NCI-H2081 treated with DMSO at 0.1 percent for 48 hours (cell line): Measurements from ENCODE around the gene SAXO1.
"Not testable (repeated sequence)": the region's sequence is repeated elsewhere in the genome, so short reads cannot be mapped to it uniquely, and the experiment has no call there.

Experiments
- DNase-seq: peaks from one replicate; lab custom pipeline; 2025; lab: John Stamatoyannopoulos, UW

The SAXO1 gene

DNA sequence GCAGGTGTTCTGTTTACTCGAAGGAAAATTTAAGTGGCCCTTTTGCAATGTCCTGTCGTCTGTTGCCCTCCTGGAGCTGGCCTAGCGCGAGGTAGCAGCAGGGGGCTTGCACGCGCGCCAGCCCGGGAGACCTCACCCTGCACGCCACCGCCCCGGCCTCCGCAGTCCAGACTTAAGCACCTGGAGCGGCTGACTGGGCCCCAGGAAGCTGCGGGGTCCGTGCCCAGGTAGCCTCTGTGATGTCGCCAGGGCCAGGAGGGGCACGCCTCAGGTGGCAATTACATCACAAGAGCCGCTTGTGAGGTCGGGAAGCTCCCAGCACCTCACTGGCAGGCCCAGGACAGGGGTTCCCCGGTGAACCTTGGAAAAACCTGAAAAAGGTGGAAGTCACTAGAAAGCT, at the start of gene SAXO1:
Gene SAXO1, minus strand, starts transcription at position 195 of the 400 bp plus-strand sequence. CDS start 301 bp downstream, outside the sequence.
- DNase-seq, result no peak

- no peak for DNase-seq
These were observed 41.8 kb upstream of the SAXO1 start for GRCh38 chr9:19074836-19075235.

DNA sequence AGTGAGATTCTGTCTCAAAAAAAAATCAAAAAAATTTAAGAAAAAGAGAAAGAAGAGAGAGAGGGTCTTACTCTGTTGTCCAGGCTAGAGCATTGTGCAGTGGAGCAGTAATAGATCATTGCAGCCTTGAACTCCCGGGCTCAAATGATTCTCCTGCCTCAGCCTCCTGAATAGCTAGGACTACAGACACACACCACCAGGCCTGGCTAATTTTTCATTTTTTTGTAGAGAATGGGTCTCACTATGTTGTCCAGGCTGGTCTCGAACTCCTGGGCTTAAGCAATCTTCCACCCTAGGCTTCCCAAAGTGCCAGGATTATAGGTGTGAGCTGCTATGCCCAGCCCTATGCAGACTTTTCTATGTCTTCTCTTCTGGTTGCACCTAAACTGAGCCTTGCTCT, 41.2 kb upstream of the SAXO1 start:
- DNase-seq, result no peak

DNA sequence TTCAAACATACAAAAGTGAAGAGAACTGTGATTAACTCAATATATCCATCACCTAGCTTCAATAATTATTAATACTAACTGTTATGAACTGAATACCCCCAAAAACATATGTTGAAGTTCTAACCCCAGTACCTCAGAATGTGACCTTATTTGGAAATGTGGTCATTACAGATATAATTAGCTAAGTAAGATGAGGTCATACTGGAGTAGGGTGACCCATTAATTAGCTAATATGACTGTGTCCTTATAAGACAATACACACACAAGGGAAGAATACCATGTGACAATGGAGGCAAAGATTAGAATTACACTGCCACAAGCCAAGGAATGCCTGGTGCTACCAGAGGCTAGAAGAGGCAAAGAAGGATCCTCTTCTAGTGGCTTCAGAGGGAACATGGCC, 24.0 kb upstream of the SAXO1 start:
- DNase-seq, result no peak

- DNase-seq, result no peak
These were observed 17.9 kb upstream of the SAXO1 start for GRCh38 chr9:19050637-19051591.

GRCh38 chr9:19049917-19050636, 17.1 kb upstream of the SAXO1 start:
- no peak for DNase-seq

GRCh38 chr9:19048966-19049916, 16.2 kb upstream of the SAXO1 start, which contains the start of gene RRAGA:
TSS of gene RRAGA (plus strand) at chr9:19049427. CDS start at chr9:19049660, 233 bp downstream.
- DNase-seq, result peak; percentile 85

GRCh38 chr9:19036611-19037010, 3.6 kb upstream of the SAXO1 start:
- DNase-seq, result no peak

DNA sequence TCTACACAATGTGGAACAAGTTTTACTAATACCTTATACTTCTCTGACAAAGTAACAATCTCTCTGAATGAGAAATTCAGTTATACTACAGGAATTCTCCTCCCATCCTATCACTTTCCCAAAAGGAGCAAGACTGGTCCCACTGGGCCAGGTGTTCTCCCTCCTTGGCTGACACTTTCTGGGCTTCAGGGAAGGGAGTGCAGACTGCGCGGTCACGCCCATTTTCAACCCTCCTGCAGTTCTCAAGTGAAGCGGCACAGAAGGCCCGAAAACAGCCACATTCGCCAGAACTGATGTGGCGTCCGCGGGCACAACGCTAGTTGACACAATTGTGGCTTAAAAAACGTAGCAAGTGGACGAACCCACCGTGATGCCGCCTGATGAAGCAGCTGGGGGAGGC, 603 bp downstream of the SAXO1 start:
- DNase-seq, result no peak

DNA sequence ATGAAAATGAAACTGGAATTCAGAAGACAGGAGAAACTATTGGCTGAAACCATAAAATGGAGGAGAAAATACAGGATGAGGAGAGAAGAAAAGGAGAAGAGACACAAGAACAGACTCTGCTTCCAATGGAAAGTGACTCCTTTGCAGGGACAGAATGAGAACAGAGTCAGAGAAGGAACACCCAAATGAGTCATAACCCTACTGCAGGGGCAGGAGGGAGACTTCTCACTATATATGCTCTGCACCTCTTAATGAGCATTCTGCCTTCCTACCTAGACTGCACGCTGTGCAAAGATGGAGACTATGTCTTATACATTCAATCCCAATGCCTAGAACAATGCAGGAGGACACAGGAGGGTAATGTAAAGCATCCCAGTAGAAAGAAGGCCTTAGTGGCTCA, 2.1 kb downstream of the SAXO1 start:
- no peak for DNase-seq

DNA sequence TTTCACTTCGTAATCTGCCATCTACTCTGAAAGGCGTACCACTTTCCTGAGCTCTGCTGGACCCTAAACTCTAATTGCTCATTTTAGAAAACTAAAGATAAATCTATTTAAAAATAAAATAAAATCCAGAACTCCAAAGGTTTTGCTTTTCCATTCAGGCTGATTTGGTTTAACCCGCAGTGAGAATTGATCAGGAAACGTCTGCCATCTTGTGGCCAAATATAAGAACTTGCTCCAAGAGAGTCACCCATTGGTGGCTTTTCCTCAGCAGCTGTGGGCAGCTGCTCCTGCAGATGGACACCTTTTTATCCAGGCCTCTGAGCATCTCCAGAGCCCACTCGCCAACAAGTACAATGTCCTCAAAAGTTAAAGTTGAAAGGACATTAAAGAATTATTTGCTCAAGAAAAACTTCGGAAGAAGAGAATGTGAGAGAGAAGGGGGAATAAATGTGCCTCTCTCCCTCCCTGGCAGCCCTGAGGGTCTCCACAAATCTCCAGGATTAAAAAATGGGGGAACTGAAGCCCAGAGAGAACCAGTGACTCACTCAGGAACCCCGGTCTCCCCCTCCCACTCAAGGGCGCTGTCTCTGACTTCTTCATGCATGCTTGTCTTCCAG, 4.1 kb downstream of the SAXO1 start:
- peak; percentile 32 for DNase-seq

DNA sequence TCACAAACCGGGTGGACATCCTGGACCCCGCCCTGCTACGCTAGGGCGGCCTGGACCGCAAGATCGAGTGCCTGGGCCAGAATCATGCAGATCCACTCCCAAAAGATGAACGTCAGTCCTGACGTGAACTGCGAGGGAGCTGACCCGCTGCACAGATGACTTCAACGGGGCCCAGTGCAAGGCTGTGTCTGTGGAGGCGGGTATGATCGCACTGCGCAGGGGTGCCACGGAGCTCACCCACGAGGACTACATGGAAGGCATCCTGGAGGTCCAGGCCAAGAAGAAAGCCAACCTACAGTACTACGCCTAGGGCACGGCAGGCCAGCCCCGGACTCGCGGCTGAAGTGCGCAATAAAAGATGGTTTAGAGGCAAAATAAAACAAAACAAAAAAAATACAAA, 5.2 kb downstream of the SAXO1 start:
- DNase-seq, result no peak

- no peak for DNase-seq
These were observed 6.6 kb downstream of the SAXO1 start for GRCh38 chr9:19026375-19026774.

DNA sequence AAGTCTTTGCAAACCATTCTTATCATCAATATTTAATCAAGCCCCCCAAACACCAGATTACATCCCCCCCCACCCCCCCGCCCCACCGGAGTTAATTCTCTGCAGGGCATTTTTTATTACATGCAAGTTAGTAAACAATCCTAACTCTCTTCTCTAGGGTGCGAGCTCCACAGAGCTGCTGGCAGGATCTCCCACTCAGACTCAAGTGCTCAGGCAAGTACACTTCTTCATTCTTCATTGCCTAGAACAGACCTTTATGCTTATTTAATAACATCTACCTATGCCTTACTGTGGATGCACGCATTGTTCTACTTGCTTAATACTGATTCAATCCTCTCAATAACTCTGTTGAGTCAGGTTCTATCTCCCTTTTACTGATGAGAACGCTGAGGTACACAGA, 9.9 kb downstream of the SAXO1 start:
- no peak for DNase-seq

GRCh38 chr9:19022206-19022605, 10.8 kb downstream of the SAXO1 start:
- DNase-seq, result no peak

DNA sequence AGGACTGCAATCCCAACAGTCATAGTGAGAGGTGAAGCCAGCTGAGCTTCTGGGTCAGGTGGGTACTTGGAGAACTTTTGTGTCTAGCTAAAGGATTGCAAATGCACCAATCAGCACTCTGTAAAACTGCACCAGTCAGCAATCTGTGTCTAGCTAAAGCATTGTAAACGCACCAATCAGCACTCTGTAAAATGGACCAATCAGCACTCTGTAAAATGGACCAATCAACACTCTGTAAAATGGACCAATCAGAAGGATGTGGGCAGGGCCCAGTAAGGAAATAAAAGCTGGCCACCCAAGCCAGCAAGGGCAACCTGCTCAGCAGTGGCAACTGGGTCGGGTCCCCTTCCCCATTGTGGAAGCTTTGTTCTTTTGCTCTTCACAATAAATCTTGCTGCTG, 11.4 kb downstream of the SAXO1 start:
- not testable (repeated sequence) for DNase-seq

GRCh38 chr9:19020886-19021455, 12.0 kb downstream of the SAXO1 start:
- no peak for DNase-seq

GRCh38 chr9:19018201-19018600, 14.8 kb downstream of the SAXO1 start:
- DNase-seq, result no peak

- DNase-seq, result no peak
These were observed 23.5 kb downstream of the SAXO1 start for GRCh38 chr9:19009391-19009965.

DNA sequence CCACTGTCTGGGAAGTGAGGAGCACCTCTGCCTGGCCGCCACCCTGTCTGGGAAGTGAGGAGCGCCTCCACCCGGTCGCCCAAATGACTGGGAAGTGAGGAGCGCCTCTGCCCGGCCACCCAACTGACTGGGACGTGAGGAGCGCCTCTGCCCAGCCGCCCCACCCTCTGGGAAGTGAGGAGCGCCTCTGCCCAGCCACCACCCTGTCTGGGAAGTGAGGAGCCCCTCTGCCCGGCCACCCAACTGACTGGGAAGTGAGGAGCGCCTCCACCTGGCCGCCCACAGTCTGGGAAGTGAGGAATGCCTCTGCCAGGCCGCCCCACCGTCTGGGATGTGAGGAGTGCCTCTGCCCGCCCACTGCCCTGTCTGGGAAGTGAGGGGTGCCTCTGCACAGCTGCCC, 32.9 kb downstream of the SAXO1 start:
- DNase-seq, result no peak
